Lower lobe of right lung (tissue), 2 donors: Measurements from ENCODE around the gene PPARGC1A. TPM values are rescaled to one million over a fixed set of nuclear protein-coding genes. Genes with fewer than 3 reads are reported as not detected.

Experiments
- ATAC-seq, 2 donors: fragments of 200-7000 bp; cut with Tn5 transposase; one replicate each; pipeline ENCODE4 v1.9.1; 2020 to 2022; ENCODE audit warnings: mild to moderate bottlenecking in 2 of 2, moderate library complexity in 2 of 2
- DNase-seq: peaks from one replicate; pipeline ENCODE4 v3.0.0-alpha.2; 2020
- H3K27ac ChIP-seq: fragments of 200-600 bp; one replicate; pipeline ENCODE4 v1.8.0; 2022
- H3K27me3 ChIP-seq: fragments of 200-600 bp; one replicate; pipeline ENCODE4 v1.8.0; 2022; ENCODE audit warnings: low read depth
- H3K36me3 ChIP-seq: fragments of 200-600 bp; one replicate; pipeline ENCODE4 v1.8.0; 2022; ENCODE audit warnings: mild to moderate bottlenecking
- H3K4me1 ChIP-seq: fragments of 200-600 bp; one replicate; pipeline ENCODE4 v1.8.0; 2022
- H3K4me3 ChIP-seq: fragments of 200-600 bp; one replicate; pipeline ENCODE4 v1.8.0; 2022; ENCODE audit warnings: mild to moderate bottlenecking
- H3K9me3 ChIP-seq: fragments of 200-600 bp; one replicate; pipeline ENCODE4 v1.8.0; 2022
- CTCF ChIP-seq: fragments of 200-600 bp; IDR thresholded peaks from one replicate; pipeline ENCODE4 v1.8.0; 2022; ENCODE audit warnings: antibody characterized with exemption, mild to moderate bottlenecking
- intact Hi-C: fragments of 100-400 bp; cut with DNase I; formaldehyde crosslinking; loops from one replicate; pipeline ENCODE4 v1.11.0; 2022
- total RNA-seq: library from RNA; stranded (reverse); fragmentation: NEBNext Ultra II Directional; extraction: Animal tissue kit (Norgen Biotek cat#: 25700); gene quantifications from one replicate; pipeline ENCODE4 v1.2.1, GENCODE V29; 2021
- donor health status: DM: no; HTN: yes; CAD: no; lungs with severe emphysema.

The PPARGC1A gene
- total RNA-seq, 1 donor from 2014 or later = 10.5 TPM

GRCh38 chr4:23875317-23875716, 14.5 kb downstream of the PPARGC1A start:
- intact Hi-C loops = no loop called here

GRCh38 chr4:23874536-23874901, 15.3 kb downstream of the PPARGC1A start:
- no peak for TF ChIP-seq CTCF
- Histone ChIP-seq H3K36me3 (no peaks in the 10 kb centered on the region), H3K9me3 (no peaks in the 10 kb centered on the region), H3K27ac (no peak overlapping the region), H3K4me1 (peaks cover 7% of the 10 kb centered on the region), H3K27me3 (no peaks in the 10 kb centered on the region), H3K4me3 (no peak overlapping the region)
- ATAC-seq = no peak
- no peak for DNase-seq
- intact Hi-C loops = no loop called here

More at GRCh38 chr4:23875317-23875716, 14.5 kb downstream of the PPARGC1A start:
- Histone ChIP-seq H3K36me3 (no peaks in the 10 kb centered on the region), H3K9me3 (no peaks in the 10 kb centered on the region), H3K4me3 (no peak overlapping the region), H3K4me1 (peaks cover 7% of the 10 kb centered on the region), H3K27ac (no peak overlapping the region), H3K27me3 (no peaks in the 10 kb centered on the region)
- no peak for TF ChIP-seq CTCF
- DNase-seq = no peak
- no peak for ATAC-seq

GRCh38 chr4:23873717-23874535, 15.9 kb downstream of the PPARGC1A start:
- intact Hi-C loops = no loop called here
- H3K36me3 ChIP-seq = no peaks in the 10 kb centered on the region
- H3K9me3 ChIP-seq = no peaks in the 10 kb centered on the region
- H3K4me3 ChIP-seq = no peak overlapping the region
- DNase-seq (no peak), ATAC-seq (no peak)
- H3K27me3 ChIP-seq = no peaks in the 10 kb centered on the region
- H3K27ac ChIP-seq = no peak overlapping the region
- peaks cover 7% of the 10 kb centered on the region for H3K4me1 ChIP-seq
- TF ChIP-seq CTCF = no peak

GRCh38 chr4:23871426-23871825, 18.4 kb downstream of the PPARGC1A start:
- ATAC-seq (no peak), DNase-seq (no peak)
- Histone ChIP-seq H3K9me3 (no peaks in the 10 kb centered on the region), H3K4me1 (no peaks in the 10 kb centered on the region), H3K27me3 (no peaks in the 10 kb centered on the region), H3K27ac (no peak overlapping the region), H3K4me3 (no peak overlapping the region), H3K36me3 (no peaks in the 10 kb centered on the region)
- intact Hi-C loops = no loop called here
- no peak for TF ChIP-seq CTCF

GRCh38 chr4:23866450-23867075, 23.3 kb downstream of the PPARGC1A start:
- ATAC-seq = no peak
- Histone ChIP-seq H3K27me3 (no peaks in the 10 kb centered on the region), H3K36me3 (no peaks in the 10 kb centered on the region), H3K4me3 (no peak overlapping the region), H3K4me1 (no peaks in the 10 kb centered on the region), H3K27ac (no peak overlapping the region), H3K9me3 (no peaks in the 10 kb centered on the region)
- TF ChIP-seq CTCF = no peak
- no peak for DNase-seq
- intact Hi-C loops = no loop called here
